ENCODE measurements around the gene RNF150. TPM values are rescaled to one million over a fixed set of nuclear protein-coding genes. Genes with fewer than 3 reads are reported as not detected.

RNF150 gene
- total and polyA plus RNA-seq, 2 of the 8 experiments (the other 6 are each of a cell fraction or from before 2014, with no cell fraction given) = 3.4 to 4.8 TPM

DNA sequence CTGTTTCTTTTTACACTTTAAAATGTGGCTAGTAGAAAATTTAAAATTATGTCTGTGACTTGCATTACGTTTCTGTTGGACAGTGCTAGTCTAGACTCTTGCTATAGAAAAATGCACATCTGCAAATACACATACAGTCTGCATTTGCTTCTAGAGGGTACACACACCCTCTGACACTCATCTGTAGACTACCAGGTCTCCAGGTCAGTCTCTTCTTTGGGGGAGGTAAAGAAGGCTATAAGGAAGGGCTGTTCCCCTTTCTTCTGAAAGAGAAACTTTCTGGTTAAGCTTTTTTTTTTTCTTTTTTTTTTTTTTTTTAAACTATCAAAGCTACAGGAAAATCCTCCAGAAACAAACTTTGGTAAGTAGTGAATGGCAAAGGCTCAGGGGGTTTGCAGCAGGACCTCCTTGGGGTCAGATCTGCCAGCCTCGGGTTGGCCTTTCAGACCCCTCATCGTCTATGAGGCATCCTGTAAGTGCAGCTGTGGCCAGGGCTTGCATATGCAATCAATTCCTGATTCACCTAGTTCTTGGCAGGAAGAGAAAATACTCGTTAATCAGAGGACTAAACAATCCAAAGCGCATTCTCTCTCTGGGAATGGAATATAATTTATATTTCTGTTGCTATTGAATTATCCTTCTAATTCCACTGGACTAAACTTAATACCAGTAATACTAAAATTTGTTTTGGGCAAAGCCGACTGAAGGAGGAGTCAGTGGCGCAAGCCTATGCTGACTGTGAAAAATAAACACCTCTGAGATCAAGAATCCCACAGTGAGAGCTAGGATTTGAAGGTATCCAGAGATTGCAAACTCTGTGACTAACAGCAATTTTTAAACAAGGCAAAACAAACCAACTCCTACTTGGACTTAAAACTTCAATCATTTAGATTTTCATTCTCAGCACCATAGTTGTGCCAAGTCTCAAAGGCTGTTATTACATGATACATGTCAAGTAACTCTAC lies 267.7 kb downstream of the RNF150 start:
- Histone ChIP-seq H4K20me1 (replicated peaks in 1 of 2; ENCODE audit: control insufficient read depth in 1 of 2, insufficient read depth in 2 of 2, low read length in 2 of 2) (no peaks in the 10 kb centered on the region), H3K23me2 (ENCODE audit: low read depth, low read length) (no peaks in the 10 kb centered on the region), H3K27ac (ENCODE audit: low read depth, low read length) (no peak overlapping the region), H2AK5ac (ENCODE audit: low read depth, low read length) (no peak overlapping the region), H3K4me3 (ENCODE audit: extremely low read depth in 1 of 4, insufficient read depth in 2 of 4, low read depth in 3 of 4, low read length in 4 of 4) (no peak overlapping the region), H2BK120ac (replicated peaks; ENCODE audit: low read depth, low read length) (no peak overlapping the region), H3K27me3 (replicated peaks in 1 of 4; ENCODE audit: control insufficient read depth in 3 of 4, extremely low read depth in 1 of 4, insufficient read depth in 3 of 4, low read length in 3 of 4) (no peaks in the 10 kb centered on the region), H3K79me1 (ENCODE audit: low read depth, low read length) (no peaks in the 10 kb centered on the region), H3K9me3 (ENCODE audit: insufficient read depth in 2 of 2, low read depth in 1 of 2, low read length in 1 of 2) (no peaks in the 10 kb centered on the region), H2BK5ac (ENCODE audit: low read depth, low read length) (no peak overlapping the region), H3K36me3 (ENCODE audit: control insufficient read depth in 2 of 4, insufficient read depth in 4 of 4, low read length in 3 of 4) (no peaks in the 10 kb centered on the region), H3K14ac (ENCODE audit: insufficient read length) (no peak overlapping the region), H2AFZ (ENCODE audit: low read length) (no peak overlapping the region), H3K9ac (replicated peaks in 1 of 4; ENCODE audit: extremely low read depth in 1 of 4, low read depth in 3 of 4, low read length in 3 of 4) (no peak overlapping the region), H2BK15ac (ENCODE audit: low read length) (no peak overlapping the region), H3K56ac (replicated peaks; ENCODE audit: insufficient read length, low read depth, low read length) (no peak overlapping the region), H3K18ac (ENCODE audit: extremely low read depth, low read length) (no peak overlapping the region), H3K4me2 (ENCODE audit: insufficient read depth in 1 of 2, low read depth in 2 of 2, low read length in 2 of 2) (no peak overlapping the region), H3K79me2 (ENCODE audit: control insufficient read depth in 1 of 2, insufficient read depth in 2 of 2, low read length in 2 of 2) (no peaks in the 10 kb centered on the region), H3K4ac (replicated peaks; ENCODE audit: insufficient read length, low read depth, low read length) (no peak overlapping the region), H4K8ac (ENCODE audit: extremely low read depth, insufficient read depth, low read length) (no peak overlapping the region), H2BK20ac (ENCODE audit: low read length) (no peak overlapping the region), H2BK12ac (ENCODE audit: low read depth, low read length) (no peak overlapping the region), H4K91ac (replicated peaks; ENCODE audit: insufficient read length, low read length) (no peak overlapping the region), H3K4me1 (replicated peaks in 1 of 4; ENCODE audit: control insufficient read depth in 3 of 4, insufficient read depth in 4 of 4, low read length in 3 of 4) (no peaks in the 10 kb centered on the region; a peak in 1 of 7 replicates), H3K23ac (ENCODE audit: insufficient read length) (no peak overlapping the region), H4K5ac (ENCODE audit: insufficient read length, low read depth, low read length) (no peak overlapping the region)
- DNase-seq (ENCODE audit: low read depth in 1 of 2, low spot score in 2 of 2) (no peak), FAIRE-seq (no peak)
- CTCF ChIA-PET (ENCODE audit: partially characterized antibody) = interaction anchor here (0.6 to 3.4 kb wide), 9 partner anchors 11 to 271 kb away, joined by 3 to 23 read pairs (median 5); partner anchors contain the start of gene RNF150
- POLR2A ChIA-PET (ENCODE audit: partially characterized antibody) = interaction anchor here (0.6 kb wide), 1 partner anchor 128 kb away, joined by 3 read pairs; no protein-coding TSS in a partner anchor
- WGBS, 2 experiments (ENCODE audit: extremely low coverage in 1 of 2, insufficient coverage in 1 of 2, insufficient read length in 1 of 2, insufficient replicate concordance in 2 of 2, low coverage in 1 of 2, low lambda C conversion rate in 2 of 2, missing lambda C conversion rate in 1 of 2) = 85% methylated on average over 7 of the region's 7 CpGs; no CpG with 5 or more reads in 1 of the 2 experiments
- no peak for TF ChIP-seq NRF1 (IDR thresholded peaks at IDR 0.05; ENCODE audit: low read depth, low read length)
- TF ChIP-seq SIN3A (conservative IDR thresholded peaks at IDR 0.05 in 1 of 2, IDR thresholded peaks at IDR 0.05 in 1 of 2; ENCODE audit: low read depth in 1 of 2, low read length in 2 of 2) = no peak
- TF ChIP-seq KDM4A (IDR thresholded peaks at IDR 0.05; ENCODE audit: low read depth, low read length, severe bottlenecking) = no peak
- no peak for TF ChIP-seq KDM5A (IDR thresholded peaks at IDR 0.05; ENCODE audit: low read length)
- TF ChIP-seq JUN (IDR thresholded peaks at IDR 0.05; ENCODE audit: low read depth, low read length) = no peak
- TF ChIP-seq POU5F1 (IDR thresholded peaks at IDR 0.05; ENCODE audit: low read depth, low read length) = no peak
- no peak for TF ChIP-seq CHD2 (IDR thresholded peaks at IDR 0.05; ENCODE audit: low read length)
- TF ChIP-seq EZH2 (IDR thresholded peaks at IDR 0.05; ENCODE audit: low read depth, low read length, severe bottlenecking) = no peak
- TF ChIP-seq, protein P1, sequence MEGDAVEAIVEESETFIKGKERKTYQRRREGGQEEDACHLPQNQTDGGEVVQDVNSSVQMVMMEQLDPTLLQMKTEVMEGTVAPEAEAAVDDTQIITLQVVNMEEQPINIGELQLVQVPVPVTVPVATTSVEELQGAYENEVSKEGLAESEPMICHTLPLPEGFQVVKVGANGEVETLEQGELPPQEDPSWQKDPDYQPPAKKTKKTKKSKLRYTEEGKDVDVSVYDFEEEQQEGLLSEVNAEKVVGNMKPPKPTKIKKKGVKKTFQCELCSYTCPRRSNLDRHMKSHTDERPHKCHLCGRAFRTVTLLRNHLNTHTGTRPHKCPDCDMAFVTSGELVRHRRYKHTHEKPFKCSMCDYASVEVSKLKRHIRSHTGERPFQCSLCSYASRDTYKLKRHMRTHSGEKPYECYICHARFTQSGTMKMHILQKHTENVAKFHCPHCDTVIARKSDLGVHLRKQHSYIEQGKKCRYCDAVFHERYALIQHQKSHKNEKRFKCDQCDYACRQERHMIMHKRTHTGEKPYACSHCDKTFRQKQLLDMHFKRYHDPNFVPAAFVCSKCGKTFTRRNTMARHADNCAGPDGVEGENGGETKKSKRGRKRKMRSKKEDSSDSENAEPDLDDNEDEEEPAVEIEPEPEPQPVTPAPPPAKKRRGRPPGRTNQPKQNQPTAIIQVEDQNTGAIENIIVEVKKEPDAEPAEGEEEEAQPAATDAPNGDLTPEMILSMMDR (IDR thresholded peaks at IDR 0.05; ENCODE audit: control extremely low read depth in 1 of 3, insufficient read depth in 1 of 3, low read depth in 1 of 3, low read length in 3 of 3) = no peak

Data from H1 (cell line).